HepG2 (cell line): ENCODE measurements around the gene APOL2.
"Not testable (repeated sequence)": the region's sequence is repeated elsewhere in the genome, so short reads cannot be mapped to it uniquely, and the experiment has no call there.

Source experiments
- FOXM1 ChIP-seq: sonication (generic); formaldehyde crosslinking; IDR thresholded peaks from 2 replicates; pipeline ENCODE4 v1.5.0; 2020; ENCODE audit warnings: missing genetic modification reagents
- GABPA ChIP-seq, 2 experiments: IDR thresholded peaks; 2 replicates each; pipeline ENCODE4 v1.6.1; 2011 to 2016; ENCODE audit warnings: low read depth in 2 of 2, low read length in 1 of 2, missing biosample characterization in 1 of 2, missing genetic modification characterization in 1 of 2
- MEIS1 ChIP-seq: sonication (generic); formaldehyde crosslinking; IDR thresholded peaks from 2 replicates; pipeline ENCODE4 v1.9.0; 2021; ENCODE audit warnings: mild to moderate bottlenecking, missing genetic modification reagents, moderate library complexity, borderline replicate concordance
- POGZ ChIP-seq: sonication (generic); formaldehyde crosslinking; IDR thresholded peaks from 2 replicates; pipeline ENCODE4 v1.4.0; 2020; ENCODE audit warnings: mild to moderate bottlenecking, missing genetic modification reagents
- POLR2A ChIP-seq, 2 experiments: IDR thresholded peaks; 2 replicates each; pipeline ENCODE4 v1.6.1; 2011; ENCODE audit warnings: low read depth in 2 of 2, low read length in 2 of 2, mild to moderate bottlenecking in 1 of 2, moderate library complexity in 1 of 2; ENCODE audit not compliant: insufficient read depth in 1 of 2
- SAFB2 ChIP-seq: sonication (generic); formaldehyde crosslinking; IDR thresholded peaks from 2 replicates; pipeline ENCODE4 v1.5.1; 2020; ENCODE audit warnings: missing genetic modification reagents, low read depth, mild to moderate bottlenecking, borderline replicate concordance
- YY1 ChIP-seq: IDR thresholded peaks from 2 replicates; pipeline ENCODE4 v1.6.1; 2011; ENCODE audit warnings: low read length, low read depth, moderate library complexity, mild to moderate bottlenecking; ENCODE audit not compliant: insufficient read depth, insufficient replicate concordance
- ZNF629 ChIP-seq: sonication (generic); formaldehyde crosslinking; conservative IDR thresholded peaks from 2 replicates; pipeline ENCODE4 v1.5.0; 2020; ENCODE audit warnings: missing genetic modification reagents
- TF ChIP-seq, protein P1 (sequence below): sonication (generic); formaldehyde crosslinking; IDR thresholded peaks from 2 replicates; pipeline ENCODE4 v1.5.0; 2020; ENCODE audit warnings: mild to moderate bottlenecking, missing genetic modification reagents, moderate library complexity

GRCh38 chr22:36229649-36230048 is 9.7 kb downstream of the APOL2 start:
- not testable (repeated sequence) for TF ChIP-seq SAFB2 (CRISPR knock-in tag); GABPA (IDR thresholded peaks at IDR 0.05; ENCODE audit: low read depth, low read length); GABPA (CRISPR knock-in tag; IDR thresholded peaks at IDR 0.05; ENCODE audit: low read depth); ZNF629 (CRISPR knock-in tag); POGZ (CRISPR knock-in tag); POLR2A (IDR thresholded peaks at IDR 0.05; ENCODE audit: insufficient read depth in 1 of 2, low read depth in 2 of 2, low read length in 2 of 2); FOXM1 (CRISPR knock-in tag); MEIS1 (CRISPR knock-in tag); YY1
- TF ChIP-seq, protein P1, sequence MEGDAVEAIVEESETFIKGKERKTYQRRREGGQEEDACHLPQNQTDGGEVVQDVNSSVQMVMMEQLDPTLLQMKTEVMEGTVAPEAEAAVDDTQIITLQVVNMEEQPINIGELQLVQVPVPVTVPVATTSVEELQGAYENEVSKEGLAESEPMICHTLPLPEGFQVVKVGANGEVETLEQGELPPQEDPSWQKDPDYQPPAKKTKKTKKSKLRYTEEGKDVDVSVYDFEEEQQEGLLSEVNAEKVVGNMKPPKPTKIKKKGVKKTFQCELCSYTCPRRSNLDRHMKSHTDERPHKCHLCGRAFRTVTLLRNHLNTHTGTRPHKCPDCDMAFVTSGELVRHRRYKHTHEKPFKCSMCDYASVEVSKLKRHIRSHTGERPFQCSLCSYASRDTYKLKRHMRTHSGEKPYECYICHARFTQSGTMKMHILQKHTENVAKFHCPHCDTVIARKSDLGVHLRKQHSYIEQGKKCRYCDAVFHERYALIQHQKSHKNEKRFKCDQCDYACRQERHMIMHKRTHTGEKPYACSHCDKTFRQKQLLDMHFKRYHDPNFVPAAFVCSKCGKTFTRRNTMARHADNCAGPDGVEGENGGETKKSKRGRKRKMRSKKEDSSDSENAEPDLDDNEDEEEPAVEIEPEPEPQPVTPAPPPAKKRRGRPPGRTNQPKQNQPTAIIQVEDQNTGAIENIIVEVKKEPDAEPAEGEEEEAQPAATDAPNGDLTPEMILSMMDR (CRISPR knock-in tag): not testable (repeated sequence)
